ENCODE data around the gene SNRNP27. TPM values are rescaled to one million over a fixed set of nuclear protein-coding genes. Genes with fewer than 3 reads are reported as not detected.
"Not testable (repeated sequence)": the region's sequence is repeated elsewhere in the genome, so short reads cannot be mapped to it uniquely, and the experiment has no call there.

SNRNP27 gene
- polyA plus RNA-seq (2014; cell fraction: cytosol; rRNA removed) = 82.9 and 111 TPM in 2 replicates
- 61.6 and 84.9 TPM in 2 replicates for polyA plus RNA-seq (2014; cell fraction: nucleus; rRNA removed)

GRCh38 chr2:69893684-69894551, at the start of gene SNRNP27:
TSS of gene SNRNP27 (plus strand) at chr2:69893956. CDS start at chr2:69893985, 29 bp downstream.
- DNase-seq (ENCODE audit: low spot score) = peak; percentile 82

- no peak for DNase-seq (ENCODE audit: low spot score)
Measured at GRCh38 chr2:69843993-69844392, 49.8 kb upstream of the SNRNP27 start.

- DNase-seq (ENCODE audit: low spot score) = no peak
Measured at GRCh38 chr2:69844560-69844959, 49.2 kb upstream of the SNRNP27 start.

- DNase-seq (ENCODE audit: low spot score) = no peak
Measured at GRCh38 chr2:69846182-69847067, 47.3 kb upstream of the SNRNP27 start.

- no peak for DNase-seq (ENCODE audit: low spot score)
Measured at GRCh38 chr2:69847068-69847828, 46.5 kb upstream of the SNRNP27 start.

GRCh38 chr2:69848186-69848790, 45.5 kb upstream of the SNRNP27 start:
- no peak for DNase-seq (ENCODE audit: low spot score)

GRCh38 chr2:69858261-69858660, 35.5 kb upstream of the SNRNP27 start:
- DNase-seq (ENCODE audit: low spot score) = no peak

GRCh38 chr2:69863298-69863697, 30.5 kb upstream of the SNRNP27 start:
- DNase-seq (ENCODE audit: low spot score) = no peak

GRCh38 chr2:69888451-69888850, 5.3 kb upstream of the SNRNP27 start:
- no peak for DNase-seq (ENCODE audit: low spot score)

GRCh38 chr2:69889302-69889701, 4.5 kb upstream of the SNRNP27 start:
- DNase-seq (ENCODE audit: low spot score) = no peak

GRCh38 chr2:69890881-69891280, 2.9 kb upstream of the SNRNP27 start:
- no peak for DNase-seq (ENCODE audit: low spot score)

GRCh38 chr2:69892838-69893424, 825 bp upstream of the SNRNP27 start:
- DNase-seq (ENCODE audit: low spot score) = not testable (repeated sequence)

GRCh38 chr2:69894737-69895136, 981 bp downstream of the SNRNP27 start:
- DNase-seq (ENCODE audit: low spot score) = not testable (repeated sequence)

- no peak for DNase-seq (ENCODE audit: low spot score)
Measured at GRCh38 chr2:69902213-69902922, 8.6 kb downstream of the SNRNP27 start.

GRCh38 chr2:69907216-69907615, 13.5 kb downstream of the SNRNP27 start:
- no peak for DNase-seq (ENCODE audit: low spot score)

- DNase-seq (ENCODE audit: low spot score) = peak; percentile 56
Measured at GRCh38 chr2:69911985-69912563, 18.3 kb downstream of the SNRNP27 start.

- DNase-seq (ENCODE audit: low spot score) = peak; percentile 100
Measured at GRCh38 chr2:69914164-69914949, 20.6 kb downstream of the SNRNP27 start.
